Loucy (cell line): ENCODE measurements around the gene ARHGAP26.

Experiments
- CTCF ChIP-seq: fragments of 200-600 bp; sonication (generic); conservative IDR thresholded peaks from 2 replicates; pipeline ENCODE4 v1.5.1; 2014; ENCODE audit warnings: mild to moderate bottlenecking, antibody characterized with exemption, low read length
- EZH2phosphoT487 ChIP-seq: fragments of 200-600 bp; IDR thresholded peaks from 2 replicates; pipeline ENCODE4 v1.6.1; 2018; ENCODE audit warnings: antibody characterized with exemption, mild to moderate bottlenecking, moderate library complexity, borderline replicate concordance

DNA sequence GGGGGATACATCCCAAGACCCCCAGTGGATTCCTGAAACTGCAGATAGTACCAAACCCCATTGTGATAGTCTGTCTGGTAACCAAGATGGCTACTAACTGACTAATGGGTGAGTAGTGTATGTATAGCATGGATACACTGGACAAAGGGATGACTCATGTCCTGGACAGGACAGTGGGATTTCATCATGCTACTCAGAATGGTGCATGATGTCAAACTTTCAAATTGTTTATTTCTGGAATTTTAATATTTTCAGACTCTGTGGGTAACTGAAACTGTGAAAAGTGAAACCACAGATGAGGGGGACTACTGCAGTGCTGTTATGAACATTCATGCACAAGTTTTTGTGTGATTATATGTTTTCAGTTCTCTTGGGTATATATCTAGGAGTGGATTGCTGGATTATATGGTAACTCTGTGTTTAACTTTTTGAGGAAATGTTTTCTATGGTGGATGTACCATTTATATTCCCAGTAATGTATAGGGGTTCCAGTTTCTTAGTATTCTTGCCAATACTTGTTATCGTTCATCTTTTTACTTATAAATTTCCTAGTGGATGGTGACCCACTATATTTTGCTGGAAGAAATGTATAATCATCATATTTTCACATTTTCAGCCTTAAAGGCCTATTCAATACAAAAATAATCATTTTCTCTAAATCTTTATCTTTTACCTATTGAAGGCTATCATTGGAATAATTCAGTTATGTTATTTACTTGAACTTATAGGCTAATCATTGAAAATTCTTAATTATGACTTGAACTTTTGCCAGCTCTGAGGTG, 492.4 kb downstream of the ARHGAP26 start:
- TF ChIP-seq EZH2phosphoT487 (no peak), CTCF (no peak)
